Lung (tissue), 12 donors: ENCODE measurements around the gene ADAM12. TPM values are rescaled to one million over a fixed set of nuclear protein-coding genes. Genes with fewer than 3 reads are reported as not detected.

Experiments
- ATAC-seq: fragments of 200-7000 bp; cut with Tn5 transposase; one replicate; pipeline ENCODE4 v1.9.1; 2020; ENCODE audit warnings: moderate number of reproducible peaks; ENCODE audit not compliant: insufficient read depth, low FRiP score
- DNase-seq, 3 donors: peaks; one replicate each; pipeline ENCODE4 v3.0.0-alpha.2; 2013 to 2017
- H3K27ac ChIP-seq, 2 donors: one replicate each; pipeline ENCODE4 v1.5.1; 2013; ENCODE audit warnings: mild to moderate bottlenecking in 2 of 2, moderate library complexity in 2 of 2, control low read depth in 1 of 2, inconsistent platforms in 1 of 2, low read depth in 1 of 2, low read length in 1 of 2
- H3K27me3 ChIP-seq, 3 donors: one replicate each; pipeline ENCODE4 v1.5.1; 2013; ENCODE audit warnings: low read length in 2 of 3; ENCODE audit not compliant: control insufficient read depth in 3 of 3, insufficient read depth in 3 of 3
- H3K36me3 ChIP-seq, 4 donors: one replicate each; pipeline ENCODE4 v1.5.1; 2013; ENCODE audit warnings: low read length in 4 of 4, mild to moderate bottlenecking in 1 of 4, moderate library complexity in 1 of 4; ENCODE audit not compliant: control insufficient read depth in 4 of 4, insufficient read depth in 4 of 4
- H3K4me1 ChIP-seq, 5 donors: one replicate each; pipeline ENCODE4 v1.5.1; 2013; ENCODE audit warnings: low read length in 5 of 5, mild to moderate bottlenecking in 2 of 5, moderate library complexity in 1 of 5; ENCODE audit not compliant: control insufficient read depth in 5 of 5, insufficient read depth in 5 of 5
- H3K4me3 ChIP-seq: one replicate; pipeline ENCODE4 v1.5.1; 2013; ENCODE audit warnings: mild to moderate bottlenecking, control low read depth, moderate library complexity
- H3K9ac ChIP-seq, 2 donors: one replicate each; pipeline ENCODE4 v1.5.1; 2013; ENCODE audit warnings: low read length in 2 of 2, control low read depth in 1 of 2; ENCODE audit not compliant: insufficient read depth in 1 of 2
- H3K9me3 ChIP-seq, 4 donors: one replicate each; pipeline ENCODE4 v1.5.1; 2013; ENCODE audit warnings: low read length in 3 of 4, mild to moderate bottlenecking in 1 of 4, moderate library complexity in 1 of 4; ENCODE audit not compliant: control insufficient read depth in 4 of 4, insufficient read depth in 3 of 4
- WGBS, 2 donors: extraction: QIAGEN DNeasy Blood & Tissue Kit; methylation state at CpG; one replicate each; pipeline ENCODE4 v1.1.7; 2013; 5-methylcytosine and 5-hydroxymethylcytosine counted together
- polyA plus RNA-seq, 2 donors: library from polyadenylated mRNA; stranded (reverse); fragments of 200-250 nt; gene quantifications; one replicate each; pipeline ENCODE4 v1.2.1, GENCODE V29; 2013
- total RNA-seq, 2 donors: library from RNA; depleted of rRNA in 1 of 2; stranded (reverse); fragments of >200 nt in 1 of 2; gene quantifications; one replicate each; pipeline ENCODE4 v1.2.1, GENCODE V29; 2014 to 2021
- TF ChIP-seq, protein P1 (sequence below): IDR thresholded peaks from 2 replicates; pipeline ENCODE4 v1.5.1; 2012; ENCODE audit warnings: mild to moderate bottlenecking; ENCODE audit errors: control extremely low read depth, extremely low read depth
- donor health status: control.
- donor health status: control.
- donor health status: Bipolar disorder and iron deficiency.
- donor health status: healthy.
- donor health status: DM: yes; HTN: yes; CAD: no.

Gene ADAM12
- total and polyA plus RNA-seq, 4 donors, result 0.16 to 5.8 (median 0.85) TPM

DNA sequence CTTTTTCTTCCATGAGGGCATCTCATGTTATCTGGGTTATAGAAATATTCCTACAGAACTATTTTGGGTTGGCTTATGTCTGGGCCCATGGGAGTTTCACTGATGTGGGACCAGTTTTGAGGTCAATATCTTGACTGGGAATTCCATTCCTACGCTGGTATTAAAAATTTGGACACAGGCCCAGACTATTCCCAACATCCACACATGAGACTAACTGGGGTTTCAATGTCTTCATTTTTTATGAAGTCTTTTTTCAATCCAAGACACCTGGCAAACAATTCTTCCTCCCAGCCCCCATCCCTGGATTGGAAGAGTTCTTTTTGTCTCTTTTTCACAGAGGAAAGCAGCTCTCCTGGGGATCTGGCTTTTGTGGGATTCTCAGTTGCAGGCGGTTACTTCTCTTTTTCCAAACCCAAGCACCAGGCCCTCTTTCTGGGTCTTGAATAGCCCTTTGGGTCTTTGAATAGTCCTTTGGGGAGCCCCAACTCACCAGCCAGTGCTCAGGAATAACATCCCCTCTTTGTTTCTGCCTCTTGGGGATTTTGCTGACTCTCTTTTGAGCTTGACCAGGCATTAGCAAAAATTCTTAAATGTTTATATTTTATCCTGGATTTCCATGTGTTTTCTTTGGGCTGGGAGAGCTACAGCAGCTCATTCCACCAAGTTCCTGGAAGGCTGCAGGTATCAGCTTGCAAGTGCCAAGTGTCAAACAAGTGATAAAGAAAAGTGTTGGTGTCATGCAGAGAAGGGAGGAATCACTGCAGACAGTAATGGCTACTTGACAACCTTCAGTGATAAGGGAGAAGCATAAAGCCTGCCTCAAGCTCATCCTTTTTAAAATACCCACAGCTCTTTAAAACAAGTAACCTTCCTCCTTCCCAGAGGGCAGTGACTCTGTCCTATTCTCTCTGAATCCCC lies 234.3 kb downstream of the ADAM12 start:
- ATAC-seq, result no peak
- Histone ChIP-seq H3K27me3 (no peaks in the 10 kb centered on the region), H3K4me1 (peaks cover 0 to 6% (median 0%) of the 10 kb centered on the region in 5 donors), H3K4me3 (no peak overlapping the region), H3K9ac (no peak overlapping the region), H3K27ac (no peak overlapping the region), H3K36me3 (no peaks in the 10 kb centered on the region), H3K9me3 (peaks cover 0 to 7% (median 1%) of the 10 kb centered on the region in 4 donors)
- TF ChIP-seq, protein P1, sequence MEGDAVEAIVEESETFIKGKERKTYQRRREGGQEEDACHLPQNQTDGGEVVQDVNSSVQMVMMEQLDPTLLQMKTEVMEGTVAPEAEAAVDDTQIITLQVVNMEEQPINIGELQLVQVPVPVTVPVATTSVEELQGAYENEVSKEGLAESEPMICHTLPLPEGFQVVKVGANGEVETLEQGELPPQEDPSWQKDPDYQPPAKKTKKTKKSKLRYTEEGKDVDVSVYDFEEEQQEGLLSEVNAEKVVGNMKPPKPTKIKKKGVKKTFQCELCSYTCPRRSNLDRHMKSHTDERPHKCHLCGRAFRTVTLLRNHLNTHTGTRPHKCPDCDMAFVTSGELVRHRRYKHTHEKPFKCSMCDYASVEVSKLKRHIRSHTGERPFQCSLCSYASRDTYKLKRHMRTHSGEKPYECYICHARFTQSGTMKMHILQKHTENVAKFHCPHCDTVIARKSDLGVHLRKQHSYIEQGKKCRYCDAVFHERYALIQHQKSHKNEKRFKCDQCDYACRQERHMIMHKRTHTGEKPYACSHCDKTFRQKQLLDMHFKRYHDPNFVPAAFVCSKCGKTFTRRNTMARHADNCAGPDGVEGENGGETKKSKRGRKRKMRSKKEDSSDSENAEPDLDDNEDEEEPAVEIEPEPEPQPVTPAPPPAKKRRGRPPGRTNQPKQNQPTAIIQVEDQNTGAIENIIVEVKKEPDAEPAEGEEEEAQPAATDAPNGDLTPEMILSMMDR, result no peak
- DNase-seq, result no peak
- WGBS, 2 donors, result 64 to 93% methylated on average over 2 of the region's 2 CpGs

DNA sequence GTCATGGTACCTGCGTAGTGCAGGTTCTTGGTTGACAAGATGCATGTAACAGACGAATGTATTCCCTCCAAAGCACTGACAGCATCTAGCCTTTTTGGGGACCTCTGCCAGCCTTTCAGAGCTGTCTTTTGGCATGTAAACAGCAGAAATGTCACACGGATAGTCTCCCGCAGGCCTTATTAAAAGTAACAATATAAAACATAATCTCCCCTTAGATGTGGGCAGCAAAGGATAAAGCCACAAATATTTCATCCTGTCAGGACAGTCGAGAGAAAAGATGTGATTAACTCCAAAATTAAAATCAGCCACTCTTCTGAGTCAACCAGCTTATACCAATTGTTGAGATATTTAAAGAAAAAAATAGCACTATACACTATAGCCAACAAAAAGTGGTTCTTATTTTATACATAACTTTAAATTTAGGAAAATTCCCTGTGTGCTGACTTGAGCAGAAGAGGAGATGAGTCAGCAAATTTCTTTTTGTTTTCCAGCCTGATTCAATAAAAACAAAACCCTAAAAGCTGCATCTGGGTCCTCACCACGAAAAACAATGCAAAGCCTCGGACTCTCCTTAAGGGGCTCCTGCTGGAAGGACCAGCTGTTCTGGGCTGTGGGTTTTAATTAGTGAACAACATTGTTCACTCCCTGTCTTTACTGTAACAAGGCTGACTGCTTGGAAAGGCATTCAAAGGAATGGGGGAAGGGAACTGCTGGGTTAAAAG lies 240.2 kb downstream of the ADAM12 start:
- peak in 2 of 3 donors; percentile 56 to 62 for DNase-seq
- peaks cover 0 to 7% (median under 1%) of the 10 kb centered on the region in 4 donors for H3K9me3 ChIP-seq
- H3K27me3 ChIP-seq, result no peaks in the 10 kb centered on the region
- ATAC-seq, result no peak
- no peak overlapping the region for H3K4me3 ChIP-seq
- H3K27ac ChIP-seq, result no peak overlapping the region
- WGBS, 2 donors, result 55 to 66% methylated on average over 7 of the region's 7 CpGs
- no peak overlapping the region for H3K9ac ChIP-seq
- TF ChIP-seq, protein P1, result no peak
- peaks cover 0 to 3% (median 0%) of the 10 kb centered on the region in 4 donors for H3K36me3 ChIP-seq
- peaks cover 0 to 13% (median 4%) of the 10 kb centered on the region in 5 donors for H3K4me1 ChIP-seq

DNA sequence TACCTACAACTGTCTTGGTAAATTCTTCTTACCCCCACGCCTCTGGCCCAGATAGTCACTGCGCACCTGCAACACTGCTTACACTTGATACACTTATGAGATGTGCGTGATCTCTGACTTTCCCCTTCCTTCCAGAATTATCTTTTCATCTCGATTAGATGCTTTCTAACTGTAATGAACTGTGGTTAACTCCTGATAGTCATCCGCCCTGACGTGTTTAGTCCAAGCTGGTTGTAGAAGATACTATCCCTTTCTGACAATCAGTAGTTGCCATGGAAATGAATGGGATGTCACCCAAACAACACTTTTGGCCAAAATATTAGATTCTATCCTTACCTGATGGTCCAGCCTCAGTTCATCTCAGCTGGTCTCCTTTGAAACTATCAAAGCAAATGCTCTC lies 241.5 kb downstream of the ADAM12 start:
- Histone ChIP-seq H3K27me3 (no peaks in the 10 kb centered on the region), H3K4me3 (no peak overlapping the region), H3K27ac (no peak overlapping the region), H3K9me3 (peaks cover 0 to 7% (median 1%) of the 10 kb centered on the region in 4 donors), H3K9ac (no peak overlapping the region), H3K4me1 (peaks cover 0 to 13% (median 4%) of the 10 kb centered on the region in 5 donors), H3K36me3 (peaks cover 0 to 6% (median 0%) of the 10 kb centered on the region in 4 donors)
- WGBS, 2 donors, result 91 to 92% methylated on average over 6 of the region's 6 CpGs
- TF ChIP-seq, protein P1, result no peak
- no peak for DNase-seq
- ATAC-seq, result no peak
